Measurements from ENCODE around the gene ZNF19.

ZNF19 gene

DNA sequence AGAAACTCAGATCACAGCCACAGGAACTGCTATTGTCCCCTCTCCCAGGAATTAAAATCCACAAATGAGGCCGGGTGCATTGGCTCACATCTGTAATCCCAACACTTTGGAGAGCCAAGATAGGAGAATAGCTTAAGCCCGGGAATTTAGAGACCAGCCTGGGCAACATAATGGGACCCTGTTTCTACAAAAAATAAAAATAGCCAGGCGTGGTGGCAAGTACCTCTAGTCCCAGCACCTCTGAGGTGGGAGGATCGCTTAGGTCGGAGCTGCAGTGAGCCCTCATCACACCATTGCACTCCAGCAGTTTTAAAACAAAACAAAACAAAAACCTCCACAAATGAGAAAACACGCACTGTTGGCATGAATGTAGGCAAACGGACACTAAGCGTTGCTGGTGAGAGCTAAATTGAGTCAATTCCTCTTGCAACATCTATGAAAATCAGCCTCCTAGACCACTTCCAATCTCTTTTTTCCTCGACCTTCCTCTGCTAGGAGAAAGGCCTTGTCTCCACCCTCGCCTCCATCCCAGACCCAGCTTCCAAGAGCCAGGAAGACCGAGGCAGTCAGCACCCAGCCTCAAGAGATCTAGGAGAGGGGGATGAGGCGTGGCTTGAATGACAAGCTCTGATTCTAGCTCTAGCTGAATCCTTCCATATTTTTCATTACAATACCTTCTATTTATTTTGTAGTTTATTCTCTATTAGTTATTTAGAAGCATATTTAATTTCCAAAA, 62.1 kb downstream of the ZNF19 start:
- Histone ChIP-seq H3K27ac (ENCODE audit: low read depth, low read length) (no peak overlapping the region), H3K27me3 (ENCODE audit: control insufficient read depth, insufficient read depth, low read length) (peaks cover 39% of the 10 kb centered on the region), H3K36me3 (ENCODE audit: control insufficient read depth, insufficient read depth, low read length) (no peaks in the 10 kb centered on the region), H3K4me1 (ENCODE audit: control insufficient read depth, insufficient read depth, low read length) (0 out of 2 replicates have a peak, but pooled peaks cover 4% of the 10 kb centered on the region), H3K9me3 (ENCODE audit: control insufficient read depth, insufficient read depth, low read depth, low read length) (no peaks in the 10 kb centered on the region), H3K4me3 (ENCODE audit: low read depth, low read length) (peak overlapping the region; percentile 12; the same call in 1 of the 2 replicates), H3K9ac (ENCODE audit: low read length) (no peak overlapping the region)

DNA sequence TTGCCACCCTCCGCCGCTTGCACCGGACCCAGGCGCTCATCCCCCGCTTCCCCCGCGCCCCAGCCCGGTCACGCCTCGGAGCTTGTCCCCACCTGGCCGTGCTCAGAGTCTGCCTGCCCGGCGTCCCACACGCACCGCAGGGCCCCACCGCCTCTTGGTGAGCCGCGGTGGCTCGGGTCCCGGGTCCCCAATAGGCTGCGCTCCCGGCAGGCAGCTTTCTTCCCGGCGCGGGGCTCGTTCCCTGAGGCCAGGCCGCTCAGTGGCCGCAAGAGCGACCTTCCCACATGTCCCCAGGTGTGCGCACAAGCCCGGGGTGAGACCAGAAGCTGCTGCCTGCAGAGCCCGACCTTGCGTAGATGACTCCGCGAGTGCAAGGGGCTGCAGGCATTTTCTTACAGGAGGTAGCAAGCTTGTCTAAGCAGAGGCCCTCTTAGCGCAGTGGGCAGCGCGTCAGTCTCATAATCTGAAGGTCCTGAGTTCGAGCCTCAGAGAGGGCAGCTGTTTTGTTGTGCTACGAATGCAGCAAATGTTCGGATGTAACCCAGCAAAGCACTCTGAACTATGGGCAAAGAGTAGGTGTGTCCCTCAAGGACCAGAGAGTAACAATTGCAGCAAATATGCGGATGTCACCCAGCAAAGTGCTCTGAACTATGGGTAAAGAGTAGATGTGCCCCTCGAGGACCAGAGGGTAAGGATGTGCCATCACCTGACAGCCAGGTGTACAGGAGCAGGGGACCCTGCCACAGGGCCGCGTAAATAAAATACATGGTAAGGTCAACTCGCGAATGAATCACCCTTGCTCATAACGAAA, 62.9 kb downstream of the ZNF19 start:
- Histone ChIP-seq H3K4me3 (ENCODE audit: low read depth, low read length) (peak overlapping the region; percentile 71), H3K9ac (ENCODE audit: low read length) (peak overlapping the region; percentile 33), H3K36me3 (ENCODE audit: control insufficient read depth, insufficient read depth, low read length) (no peaks in the 10 kb centered on the region)

DNA sequence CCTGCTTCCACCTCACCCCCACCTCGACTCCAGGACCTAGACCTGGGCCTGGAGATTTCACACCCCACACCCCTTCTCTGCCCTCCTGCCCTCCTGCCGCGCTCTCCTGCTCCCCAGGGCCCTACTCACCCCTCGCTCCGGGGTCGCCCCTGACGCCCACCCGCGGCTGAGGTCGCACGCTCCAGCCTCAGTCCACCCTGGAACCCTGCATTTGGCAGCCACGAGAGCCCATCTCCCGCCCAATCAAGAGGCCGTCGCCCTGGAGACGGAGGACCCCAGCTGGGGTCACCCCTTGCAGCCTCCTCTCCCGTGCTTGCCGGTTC, 63.4 kb downstream of the ZNF19 start:
- peak overlapping the region; percentile 33 for H3K9ac ChIP-seq (ENCODE audit: low read length)
- peaks cover 29% of the 10 kb centered on the region for H3K27me3 ChIP-seq (ENCODE audit: control insufficient read depth, insufficient read depth, low read length)
- 0 out of 2 replicates have a peak, but pooled peaks cover 4% of the 10 kb centered on the region for H3K4me1 ChIP-seq (ENCODE audit: control insufficient read depth, insufficient read depth, low read length)
- no peak overlapping the region for H3K27ac ChIP-seq (ENCODE audit: low read depth, low read length)
- peak overlapping the region; percentile 71 for H3K4me3 ChIP-seq (ENCODE audit: low read depth, low read length)
- H3K36me3 ChIP-seq (ENCODE audit: control insufficient read depth, insufficient read depth, low read length): no peaks in the 10 kb centered on the region
- H3K9me3 ChIP-seq (ENCODE audit: control insufficient read depth, insufficient read depth, low read depth, low read length): no peaks in the 10 kb centered on the region

More for the DNA sequence above, 62.9 kb downstream of the ZNF19 start:
- H3K9me3 ChIP-seq (ENCODE audit: control insufficient read depth, insufficient read depth, low read depth, low read length): no peaks in the 10 kb centered on the region
- no peak overlapping the region for H3K27ac ChIP-seq (ENCODE audit: low read depth, low read length)
- 0 out of 2 replicates have a peak, but pooled peaks cover 4% of the 10 kb centered on the region for H3K4me1 ChIP-seq (ENCODE audit: control insufficient read depth, insufficient read depth, low read length)
- peaks cover 35% of the 10 kb centered on the region for H3K27me3 ChIP-seq (ENCODE audit: control insufficient read depth, insufficient read depth, low read length)

DNA sequence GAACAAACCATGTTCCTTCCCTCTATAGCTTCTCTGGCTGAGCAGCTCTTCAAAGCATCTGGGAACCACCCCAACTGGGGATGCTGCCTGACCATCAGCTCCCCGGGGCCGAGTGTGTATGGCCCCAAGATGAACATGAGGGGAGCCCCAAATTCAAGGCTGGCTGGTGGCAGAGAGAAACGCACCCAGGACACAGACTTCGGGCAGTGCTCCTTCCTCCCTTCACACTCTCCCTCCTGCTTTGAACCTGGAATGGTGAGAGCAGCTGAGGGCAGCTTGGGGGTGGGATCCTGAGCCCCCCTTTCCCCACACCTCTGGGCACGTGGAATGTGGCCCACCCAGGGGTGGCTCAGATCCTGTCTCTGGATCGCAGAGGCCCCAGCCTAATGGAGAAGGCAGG, 64.5 kb downstream of the ZNF19 start:
- Histone ChIP-seq H3K4me1 (ENCODE audit: control insufficient read depth, insufficient read depth, low read length) (0 out of 2 replicates have a peak, but pooled peaks cover 4% of the 10 kb centered on the region), H3K9ac (ENCODE audit: low read length) (no peak overlapping the region), H3K27me3 (ENCODE audit: control insufficient read depth, insufficient read depth, low read length) (peaks cover 22% of the 10 kb centered on the region), H3K27ac (ENCODE audit: low read depth, low read length) (no peak overlapping the region), H3K36me3 (ENCODE audit: control insufficient read depth, insufficient read depth, low read length) (no peaks in the 10 kb centered on the region), H3K4me3 (ENCODE audit: low read depth, low read length) (no peak overlapping the region), H3K9me3 (ENCODE audit: control insufficient read depth, insufficient read depth, low read depth, low read length) (no peaks in the 10 kb centered on the region)

DNA sequence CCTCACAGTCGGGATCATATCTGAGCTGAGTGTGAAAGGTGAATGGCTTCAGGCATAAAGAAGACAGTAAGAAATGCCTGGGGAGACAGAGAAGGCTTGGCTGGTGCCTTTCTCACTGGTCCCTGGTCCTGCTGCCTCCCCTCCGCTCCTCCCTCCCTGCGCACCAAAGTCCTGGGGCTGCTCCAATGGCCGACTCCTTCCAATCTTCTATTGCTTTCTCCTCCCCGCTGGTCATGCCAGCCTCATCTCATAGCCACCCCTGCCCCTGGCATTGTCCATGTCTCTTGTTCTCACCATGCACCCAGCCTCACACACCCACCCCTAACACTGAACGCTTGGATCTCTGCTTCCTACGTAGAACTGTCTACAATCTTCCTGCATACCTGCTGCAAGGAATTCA, 65.3 kb downstream of the ZNF19 start:
- H3K4me3 ChIP-seq (ENCODE audit: low read depth, low read length): no peak overlapping the region
- no peaks in the 10 kb centered on the region for H3K9me3 ChIP-seq (ENCODE audit: control insufficient read depth, insufficient read depth, low read depth, low read length)
- no peaks in the 10 kb centered on the region for H3K36me3 ChIP-seq (ENCODE audit: control insufficient read depth, insufficient read depth, low read length)
- H3K27me3 ChIP-seq (ENCODE audit: control insufficient read depth, insufficient read depth, low read length): peaks cover 22% of the 10 kb centered on the region
- no peak overlapping the region for H3K9ac ChIP-seq (ENCODE audit: low read length)
- 0 out of 2 replicates have a peak, but pooled peaks cover 4% of the 10 kb centered on the region for H3K4me1 ChIP-seq (ENCODE audit: control insufficient read depth, insufficient read depth, low read length)
- H3K27ac ChIP-seq (ENCODE audit: low read depth, low read length): no peak overlapping the region

Measured in HUES6 (cell line).